Sigmoid colon (tissue), 4 donors: Measurements from ENCODE around the gene HDAC4.

Source experiments
- EP300 ChIP-seq, 4 donors: sonication (generic); formaldehyde crosslinking; IDR thresholded peaks; one replicate each; pipeline ENCODE4 v1.6.1; 2017; ENCODE audit warnings: antibody characterized with exemption in 4 of 4
- POLR2A ChIP-seq, 2 donors: fragments of 450-650 bp; IDR thresholded peaks; one replicate each; pipeline ENCODE4 v1.6.1; 2016; ENCODE audit warnings: antibody characterized with exemption in 2 of 2, mild to moderate bottlenecking in 2 of 2, moderate library complexity in 2 of 2
- POLR2AphosphoS5 ChIP-seq, 4 donors: sonication (generic); formaldehyde crosslinking; IDR thresholded peaks; one replicate each; pipeline ENCODE4 v1.6.1; 2017; ENCODE audit warnings: antibody characterized with exemption in 4 of 4
- TF ChIP-seq, protein P1 (sequence below), 4 experiments: fragments of 450-650 bp in 3 of 4; fragments of 200-600 bp in 1 of 4; IDR thresholded peaks; one replicate each; pipeline ENCODE4 v1.5.1; 2016 to 2019; ENCODE audit warnings: antibody characterized with exemption in 4 of 4, mild to moderate bottlenecking in 3 of 4, moderate library complexity in 2 of 4

DNA sequence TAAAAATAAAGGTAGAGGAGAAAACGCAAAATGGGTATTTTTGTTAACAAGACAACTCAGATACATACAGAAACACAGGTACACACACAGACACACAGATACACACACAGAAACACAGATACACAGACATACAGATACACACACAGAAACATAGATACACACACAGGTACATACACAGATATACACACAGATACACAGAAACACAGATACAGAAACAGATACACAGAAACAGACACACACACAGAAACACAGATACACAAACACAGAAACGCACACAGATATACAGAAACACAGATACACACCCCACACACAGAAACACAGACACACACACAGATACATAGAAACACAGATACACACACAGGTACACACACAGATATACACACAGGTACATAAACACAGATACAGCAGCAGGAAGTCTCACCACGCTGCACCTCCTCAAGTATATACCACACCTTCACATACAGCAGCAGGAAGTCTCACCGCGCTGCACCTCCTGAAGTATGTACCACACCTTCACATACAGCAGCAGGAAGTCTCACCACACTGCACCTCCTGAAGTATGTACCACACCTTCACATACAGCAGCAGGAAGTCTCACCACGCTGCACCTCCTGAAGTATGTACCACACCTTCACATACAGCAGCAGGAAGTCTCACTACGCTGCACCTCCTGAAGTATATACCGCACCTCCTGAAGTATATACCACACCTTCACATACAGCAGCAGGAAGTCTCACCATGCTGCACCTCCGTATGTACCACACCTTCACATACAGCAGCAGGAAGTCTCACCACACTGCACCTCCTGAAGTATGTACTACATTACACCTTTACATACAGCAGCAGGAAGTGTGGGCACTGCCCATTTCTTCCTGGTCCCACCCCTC is 250.5 kb downstream of the HDAC4 start:
- TF ChIP-seq, protein P1, sequence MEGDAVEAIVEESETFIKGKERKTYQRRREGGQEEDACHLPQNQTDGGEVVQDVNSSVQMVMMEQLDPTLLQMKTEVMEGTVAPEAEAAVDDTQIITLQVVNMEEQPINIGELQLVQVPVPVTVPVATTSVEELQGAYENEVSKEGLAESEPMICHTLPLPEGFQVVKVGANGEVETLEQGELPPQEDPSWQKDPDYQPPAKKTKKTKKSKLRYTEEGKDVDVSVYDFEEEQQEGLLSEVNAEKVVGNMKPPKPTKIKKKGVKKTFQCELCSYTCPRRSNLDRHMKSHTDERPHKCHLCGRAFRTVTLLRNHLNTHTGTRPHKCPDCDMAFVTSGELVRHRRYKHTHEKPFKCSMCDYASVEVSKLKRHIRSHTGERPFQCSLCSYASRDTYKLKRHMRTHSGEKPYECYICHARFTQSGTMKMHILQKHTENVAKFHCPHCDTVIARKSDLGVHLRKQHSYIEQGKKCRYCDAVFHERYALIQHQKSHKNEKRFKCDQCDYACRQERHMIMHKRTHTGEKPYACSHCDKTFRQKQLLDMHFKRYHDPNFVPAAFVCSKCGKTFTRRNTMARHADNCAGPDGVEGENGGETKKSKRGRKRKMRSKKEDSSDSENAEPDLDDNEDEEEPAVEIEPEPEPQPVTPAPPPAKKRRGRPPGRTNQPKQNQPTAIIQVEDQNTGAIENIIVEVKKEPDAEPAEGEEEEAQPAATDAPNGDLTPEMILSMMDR (IDR thresholded peaks at IDR 0.05) = no peak
- no peak for TF ChIP-seq EP300 (IDR thresholded peaks at IDR 0.05)
- no peak for TF ChIP-seq POLR2A (IDR thresholded peaks at IDR 0.05)
- TF ChIP-seq POLR2AphosphoS5 (IDR thresholded peaks at IDR 0.05) = no peak
